NT2/D1 (cell line): ENCODE measurements around the gene OR10K1.

Experiments
- YY1 ChIP-seq: IDR thresholded peaks from 2 replicates; pipeline ENCODE4 v1.6.1; 2011; ENCODE audit not compliant: insufficient read length, insufficient read depth
- ZNF274 ChIP-seq: IDR thresholded peaks from 2 replicates; pipeline ENCODE4 v1.6.1; 2011; ENCODE audit warnings: mild to moderate bottlenecking, low read depth, low read length

DNA sequence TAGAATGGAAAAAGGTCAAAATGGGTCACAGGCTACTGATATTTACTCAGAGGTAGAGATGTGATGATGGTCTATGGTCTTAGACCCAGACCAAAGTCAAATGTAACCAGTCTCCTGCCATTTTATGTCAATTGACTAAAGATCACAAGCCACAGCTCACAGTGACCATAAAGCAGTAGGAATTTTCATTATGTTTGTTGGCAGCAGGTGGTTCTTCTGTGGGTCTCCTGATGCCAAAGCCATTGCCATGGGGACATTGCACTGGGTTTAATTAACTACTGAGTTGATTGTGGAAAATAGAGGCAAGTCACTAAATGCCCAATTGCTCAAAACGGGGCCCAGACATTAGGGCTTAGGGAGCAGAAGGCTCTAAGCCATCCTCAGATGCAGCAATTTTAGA lies 35.5 kb upstream of the OR10K1 start, which contains the start of gene OR10K2:
- TF ChIP-seq ZNF274 (no peak), YY1 (no peak)
